ENCODE data around the gene GPHN. TPM values are rescaled to one million over a fixed set of nuclear protein-coding genes. Genes with fewer than 3 reads are reported as not detected.

The GPHN gene
- total and polyA plus RNA-seq, 2 experiments from 2014 or later: 15.1 to 20.1 TPM

- Histone ChIP-seq H3K4me1 (ENCODE audit: low read depth) (no peaks in the 10 kb centered on the region), H3K27me3 (no peaks in the 10 kb centered on the region), H3K36me3 (no peaks in the 10 kb centered on the region), H3K4me3 (no peak overlapping the region), H3K27ac (no peak overlapping the region), H3K9me3 (ENCODE audit: low read depth) (no peaks in the 10 kb centered on the region)
- TF ChIP-seq, protein P1, sequence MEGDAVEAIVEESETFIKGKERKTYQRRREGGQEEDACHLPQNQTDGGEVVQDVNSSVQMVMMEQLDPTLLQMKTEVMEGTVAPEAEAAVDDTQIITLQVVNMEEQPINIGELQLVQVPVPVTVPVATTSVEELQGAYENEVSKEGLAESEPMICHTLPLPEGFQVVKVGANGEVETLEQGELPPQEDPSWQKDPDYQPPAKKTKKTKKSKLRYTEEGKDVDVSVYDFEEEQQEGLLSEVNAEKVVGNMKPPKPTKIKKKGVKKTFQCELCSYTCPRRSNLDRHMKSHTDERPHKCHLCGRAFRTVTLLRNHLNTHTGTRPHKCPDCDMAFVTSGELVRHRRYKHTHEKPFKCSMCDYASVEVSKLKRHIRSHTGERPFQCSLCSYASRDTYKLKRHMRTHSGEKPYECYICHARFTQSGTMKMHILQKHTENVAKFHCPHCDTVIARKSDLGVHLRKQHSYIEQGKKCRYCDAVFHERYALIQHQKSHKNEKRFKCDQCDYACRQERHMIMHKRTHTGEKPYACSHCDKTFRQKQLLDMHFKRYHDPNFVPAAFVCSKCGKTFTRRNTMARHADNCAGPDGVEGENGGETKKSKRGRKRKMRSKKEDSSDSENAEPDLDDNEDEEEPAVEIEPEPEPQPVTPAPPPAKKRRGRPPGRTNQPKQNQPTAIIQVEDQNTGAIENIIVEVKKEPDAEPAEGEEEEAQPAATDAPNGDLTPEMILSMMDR (IDR thresholded peaks at IDR 0.05; ENCODE audit: low read depth, low read length): no peak
- DNase-seq (ENCODE audit: low read depth in 1 of 2, low spot score in 1 of 2): no peak
Observed at GRCh38 chr14:66859063-66859671, 351.2 kb downstream of the GPHN start.

DNA sequence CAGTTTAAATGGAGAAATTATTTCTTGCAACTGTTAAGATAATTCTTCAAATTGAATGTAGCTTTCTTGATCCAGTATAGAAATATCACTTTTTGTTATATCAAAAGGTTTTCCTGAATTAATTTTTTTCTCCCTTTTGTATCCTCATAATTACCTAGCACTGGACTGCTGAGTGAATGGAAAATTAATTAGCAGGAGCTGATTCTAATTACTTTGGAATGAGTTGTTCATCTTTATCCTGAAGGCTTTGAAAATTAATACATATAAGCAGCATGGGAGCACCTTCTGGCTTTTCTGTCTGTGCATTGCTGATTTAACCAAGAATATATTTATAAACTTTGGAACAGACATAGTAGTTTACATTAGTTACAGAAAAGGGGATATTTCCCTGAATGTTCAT is 373.6 kb downstream of the GPHN start:
- TF ChIP-seq, protein P1 (IDR thresholded peaks at IDR 0.05; ENCODE audit: low read depth, low read length): no peak
- no peaks in the 10 kb centered on the region for H3K9me3 ChIP-seq (ENCODE audit: low read depth)
- H3K27me3 ChIP-seq: no peaks in the 10 kb centered on the region
- H3K36me3 ChIP-seq: no peaks in the 10 kb centered on the region
- H3K27ac ChIP-seq: no peak overlapping the region
- no peak for DNase-seq (ENCODE audit: low read depth in 1 of 2, low spot score in 1 of 2)
- no peak overlapping the region for H3K4me3 ChIP-seq
- no peaks in the 10 kb centered on the region for H3K4me1 ChIP-seq (ENCODE audit: low read depth)

DNA sequence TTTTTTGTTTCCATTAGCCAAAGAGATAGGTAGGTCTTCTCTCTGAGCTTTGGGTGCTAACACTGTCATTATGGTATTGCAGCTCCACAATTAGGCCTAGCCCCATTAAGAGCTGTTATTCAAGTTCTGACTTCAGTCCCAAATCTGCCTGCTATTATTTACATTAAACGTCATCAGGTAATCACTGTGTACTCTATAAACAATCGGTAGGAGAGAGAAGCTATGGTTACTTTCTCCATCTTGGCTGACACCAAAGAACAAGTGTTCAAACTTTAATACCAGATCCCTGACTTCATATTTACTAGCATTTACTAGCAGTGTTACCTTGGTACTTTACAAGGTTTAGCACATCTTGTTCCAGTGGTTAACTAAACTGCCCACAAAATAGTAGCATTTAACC is 376.2 kb downstream of the GPHN start:
- TF ChIP-seq, protein P1 (IDR thresholded peaks at IDR 0.05; ENCODE audit: low read depth, low read length): no peak
- Histone ChIP-seq H3K27me3 (no peaks in the 10 kb centered on the region), H3K4me1 (ENCODE audit: low read depth) (no peaks in the 10 kb centered on the region), H3K36me3 (no peaks in the 10 kb centered on the region), H3K9me3 (ENCODE audit: low read depth) (no peaks in the 10 kb centered on the region), H3K27ac (no peak overlapping the region), H3K4me3 (no peak overlapping the region)
- no peak for DNase-seq (ENCODE audit: low read depth in 1 of 2, low spot score in 1 of 2)

GRCh38 chr14:66900719-66901118 is 392.8 kb downstream of the GPHN start:
- Histone ChIP-seq H3K4me3 (no peak overlapping the region), H3K27me3 (no peaks in the 10 kb centered on the region), H3K4me1 (ENCODE audit: low read depth) (no peaks in the 10 kb centered on the region), H3K27ac (no peak overlapping the region), H3K36me3 (no peaks in the 10 kb centered on the region), H3K9me3 (ENCODE audit: low read depth) (no peaks in the 10 kb centered on the region)
- TF ChIP-seq, protein P1 (IDR thresholded peaks at IDR 0.05; ENCODE audit: low read depth, low read length): no peak
- no peak for DNase-seq (ENCODE audit: low read depth in 1 of 2, low spot score in 1 of 2)

GRCh38 chr14:66910311-66910840 is 402.4 kb downstream of the GPHN start:
- no peak overlapping the region for H3K4me3 ChIP-seq
- no peaks in the 10 kb centered on the region for H3K36me3 ChIP-seq
- H3K9me3 ChIP-seq (ENCODE audit: low read depth): no peaks in the 10 kb centered on the region
- TF ChIP-seq, protein P1 (IDR thresholded peaks at IDR 0.05; ENCODE audit: low read depth, low read length): no peak
- H3K27me3 ChIP-seq: no peaks in the 10 kb centered on the region
- H3K4me1 ChIP-seq (ENCODE audit: low read depth): peaks cover 3% of the 10 kb centered on the region
- DNase-seq (ENCODE audit: low read depth in 1 of 2, low spot score in 1 of 2): no peak
- H3K27ac ChIP-seq: no peak overlapping the region

Data from cardiac muscle cell (in vitro differentiated cells and primary cell).